Bronchial epithelial cell (primary cell): ENCODE measurements around the gene PRICKLE2. TPM values are rescaled to one million over a fixed set of nuclear protein-coding genes. Genes with fewer than 3 reads are reported as not detected.
A peak's percentile ranks its signal among the peaks of the same experiment; 100 is the strongest.

Experiments used
- DNase-seq: peaks from one replicate; pipeline ENCODE4 v3.0.0-alpha.2; 2010; ENCODE audit warnings: low read depth
- FAIRE-seq: peaks from 2 replicates; lab custom pipeline; 2011; peaks lifted over from hg19 to GRCh38; lab: Jason Lieb, UNC
- H3K27me3 ChIP-seq: 2 replicates; pipeline ENCODE4 v1.5.1; 2011; ENCODE audit warnings: low read length; ENCODE audit not compliant: control insufficient read depth, insufficient read depth
- H3K36me3 ChIP-seq: 2 replicates; pipeline ENCODE4 v1.5.1; 2011; ENCODE audit warnings: low read length; ENCODE audit not compliant: control insufficient read depth, insufficient read depth
- H3K4me3 ChIP-seq: 2 replicates; pipeline ENCODE4 v1.5.1; 2011; ENCODE audit warnings: mild to moderate bottlenecking, low read depth, low read length, control low read depth
- CTCF ChIP-seq: IDR thresholded peaks from 2 replicates; pipeline ENCODE4 v1.5.1; 2011; ENCODE audit warnings: mild to moderate bottlenecking, moderate library complexity, low read length, control low read depth, inconsistent platforms; ENCODE audit not compliant: insufficient read depth, severe bottlenecking
- total RNA-seq: library from RNA; depleted of rRNA; stranded (reverse); fragments of >200 nt; gene quantifications from 2 replicates; pipeline ENCODE4 v1.2.1, GENCODE V29; 2014

PRICKLE2 gene
- total RNA-seq, 1 donor from 2014 or later = 2.4 TPM

- TF ChIP-seq CTCF = no peak
- FAIRE-seq = no peak
Observed at GRCh38 chr3:64270142-64270865, 45.0 kb upstream of the PRICKLE2 start.

GRCh38 chr3:64268926-64269325, 43.7 kb upstream of the PRICKLE2 start:
- H3K27me3 ChIP-seq = no peaks in the 10 kb centered on the region
- DNase-seq (no peak), FAIRE-seq (no peak)
- no peaks in the 10 kb centered on the region for H3K36me3 ChIP-seq
- no peak overlapping the region for H3K4me3 ChIP-seq
- no peak for TF ChIP-seq CTCF

More at GRCh38 chr3:64270142-64270865, 45.0 kb upstream of the PRICKLE2 start:
- H3K36me3 ChIP-seq = no peaks in the 10 kb centered on the region
- no peak for DNase-seq
- H3K27me3 ChIP-seq = no peaks in the 10 kb centered on the region
- no peak overlapping the region for H3K4me3 ChIP-seq

GRCh38 chr3:64267721-64268604, 42.7 kb upstream of the PRICKLE2 start:
- TF ChIP-seq CTCF = no peak
- Histone ChIP-seq H3K27me3 (no peaks in the 10 kb centered on the region), H3K36me3 (no peaks in the 10 kb centered on the region), H3K4me3 (peak overlapping the region; percentile 57)
- FAIRE-seq = no peak
- peak; percentile 64 for DNase-seq

- H3K27me3 ChIP-seq = no peaks in the 10 kb centered on the region
- peak; percentile 14 for DNase-seq
- no peaks in the 10 kb centered on the region for H3K36me3 ChIP-seq
- TF ChIP-seq CTCF = no peak
- no peak for FAIRE-seq
- H3K4me3 ChIP-seq = peak overlapping the region; percentile 57
Observed at GRCh38 chr3:64266983-64267382, 41.7 kb upstream of the PRICKLE2 start.

GRCh38 chr3:64266065-64266931, 41.0 kb upstream of the PRICKLE2 start:
- no peak overlapping the region for H3K4me3 ChIP-seq
- DNase-seq = peak; percentile 93
- TF ChIP-seq CTCF = no peak
- peak; percentile 47 for FAIRE-seq
- no peaks in the 10 kb centered on the region for H3K27me3 ChIP-seq
- H3K36me3 ChIP-seq = no peaks in the 10 kb centered on the region
